Measurements from ENCODE around the gene INTS1.
"Not testable (repeated sequence)": the region's sequence is repeated elsewhere in the genome, so short reads cannot be mapped to it uniquely, and the experiment has no call there.

INTS1 gene

GRCh38 chr7:1444214-1444924 is 59.8 kb downstream of the INTS1 start:
- DNase-seq: no peak

- DNase-seq: not testable (repeated sequence)
Measured at GRCh38 chr7:1443587-1444200, 60.5 kb downstream of the INTS1 start.

- no peak for DNase-seq
Measured at GRCh38 chr7:1442355-1443124, 61.6 kb downstream of the INTS1 start.

- no peak for DNase-seq
Measured at GRCh38 chr7:1441615-1442354, 62.4 kb downstream of the INTS1 start.

- no peak for DNase-seq
Measured at GRCh38 chr7:1440620-1441019, 63.6 kb downstream of the INTS1 start.

- DNase-seq: no peak
Measured at GRCh38 chr7:1439373-1440363, 64.5 kb downstream of the INTS1 start.

- no peak for DNase-seq
Measured at GRCh38 chr7:1438821-1439220, 65.4 kb downstream of the INTS1 start.

GRCh38 chr7:1438208-1438607 is 66.0 kb downstream of the INTS1 start:
- DNase-seq: no peak

GRCh38 chr7:1437155-1437880 is 66.9 kb downstream of the INTS1 start:
- DNase-seq: no peak

- DNase-seq: no peak
Measured at GRCh38 chr7:1436608-1437007, 67.6 kb downstream of the INTS1 start.

- no peak for DNase-seq
Measured at GRCh38 chr7:1434891-1435670, 69.1 kb downstream of the INTS1 start.

- DNase-seq: no peak
Measured at GRCh38 chr7:1434165-1434718, 69.9 kb downstream of the INTS1 start.

- DNase-seq: no peak
Measured at GRCh38 chr7:1433128-1433920, 70.9 kb downstream of the INTS1 start.

GRCh38 chr7:1432411-1433082 is 71.6 kb downstream of the INTS1 start:
- DNase-seq: no peak

- no peak for DNase-seq
Measured at GRCh38 chr7:1431634-1432380, 72.4 kb downstream of the INTS1 start.

- DNase-seq: no peak
Measured at GRCh38 chr7:1431226-1431625, 73.0 kb downstream of the INTS1 start.

- DNase-seq: no peak
Measured at GRCh38 chr7:1430056-1430845, 73.9 kb downstream of the INTS1 start.
